GM23338 (cell line): ENCODE results near the gene MOB3B. TPM values are rescaled to one million over a fixed set of nuclear protein-coding genes. Genes with fewer than 3 reads are reported as not detected.

Experiments used
- ATAC-seq: fragments of 200-7000 bp; cut with Tn5 transposase; 3 replicates; pipeline ENCODE4 v1.9.1; 2020
- DNase-seq: peaks from one replicate; pipeline ENCODE4 v3.0.0-alpha.2; 2015; ENCODE audit warnings: low spot score
- H2AFZ ChIP-seq: fragments of 200-600 bp; sonication (generic); 2 replicates; pipeline ENCODE4 v1.8.0; 2016; ENCODE audit warnings: antibody characterized with exemption, mild to moderate bottlenecking, moderate library complexity
- H3F3A ChIP-seq: fragments of 200-600 bp; sonication (generic); replicated peaks from 2 replicates; pipeline ENCODE4 v1.8.0; 2017; ENCODE audit warnings: antibody characterized with exemption, mixed run types, low read depth
- H3K27ac ChIP-seq: fragments of 200-600 bp; sonication (generic); 2 replicates; pipeline ENCODE4 v1.6.1; 2016; ENCODE audit warnings: low read depth
- H3K27me3 ChIP-seq: fragments of 200-600 bp; sonication (generic); 2 replicates; pipeline ENCODE4 v1.8.0; 2016; ENCODE audit warnings: mild to moderate bottlenecking, mixed run types, moderate library complexity; ENCODE audit not compliant: insufficient read depth
- H3K36me3 ChIP-seq: fragments of 200-600 bp; sonication (generic); 2 replicates; pipeline ENCODE4 v1.8.0; 2016; ENCODE audit warnings: mild to moderate bottlenecking; ENCODE audit not compliant: insufficient read depth
- H3K4me1 ChIP-seq: fragments of 200-600 bp; sonication (generic); 2 replicates; pipeline ENCODE4 v1.8.0; 2016; ENCODE audit warnings: mild to moderate bottlenecking, moderate library complexity; ENCODE audit not compliant: insufficient read depth
- H3K4me2 ChIP-seq: fragments of 200-600 bp; sonication (generic); 2 replicates; pipeline ENCODE4 v1.7.1; 2017; ENCODE audit warnings: mixed run types
- H3K4me3 ChIP-seq: fragments of 200-600 bp; sonication (generic); 2 replicates; pipeline ENCODE4 v1.6.1; 2016; ENCODE audit warnings: mixed run types
- H3K79me2 ChIP-seq: fragments of 200-600 bp; sonication (generic); replicated peaks from 2 replicates; pipeline ENCODE4 v1.8.0; 2017; ENCODE audit warnings: mild to moderate bottlenecking; ENCODE audit not compliant: insufficient read depth
- H3K9me2 ChIP-seq: fragments of 200-600 bp; sonication (generic); 2 replicates; pipeline ENCODE4 v1.8.0; 2017; ENCODE audit not compliant: insufficient read depth
- H4K20me1 ChIP-seq: fragments of 200-600 bp; sonication (generic); replicated peaks from 2 replicates; pipeline ENCODE4 v1.8.0; 2017; ENCODE audit warnings: mild to moderate bottlenecking; ENCODE audit not compliant: insufficient read depth
- H3K27ac Mint-ChIP-seq: 2 replicates; pipeline ENCODE4 v1.8.0; 2020; ENCODE audit warnings: inconsistent platforms, mild to moderate bottlenecking, moderate library complexity, mixed read lengths
- H3K27me3 Mint-ChIP-seq: 3 replicates; pipeline ENCODE4 v1.8.0; 2022; ENCODE audit warnings: low read depth, mild to moderate bottlenecking, moderate library complexity, mixed read lengths, inconsistent platforms; ENCODE audit not compliant: insufficient read depth, poor library complexity
- H3K36me3 Mint-ChIP-seq: 3 replicates; pipeline ENCODE4 v1.8.0; 2021; ENCODE audit warnings: low read depth, mild to moderate bottlenecking, inconsistent platforms, moderate library complexity, mixed read lengths
- H3K4me1 Mint-ChIP-seq: 3 replicates; pipeline ENCODE4 v1.8.0; 2020; ENCODE audit warnings: mild to moderate bottlenecking, inconsistent platforms, mixed read lengths
- H3K4me3 Mint-ChIP-seq: 3 replicates; pipeline ENCODE4 v1.8.0; 2021; ENCODE audit warnings: moderate library complexity, mild to moderate bottlenecking, inconsistent platforms, mixed read lengths
- H3K9me3 Mint-ChIP-seq: 3 replicates; pipeline ENCODE4 v1.8.0; 2020; ENCODE audit warnings: moderate library complexity, mild to moderate bottlenecking, inconsistent platforms, mixed read lengths
- CREB1 ChIP-seq: fragments of 250-450 bp; sonication (Bioruptor Pico); IDR thresholded peaks from 2 replicates; pipeline ENCODE4 v1.5.0; 2020; ENCODE audit warnings: low read depth, mild to moderate bottlenecking, moderate library complexity
- EZH2 ChIP-seq: fragments of 200-600 bp; sonication (generic); IDR thresholded peaks from one replicate; pipeline ENCODE4 v1.8.0; 2017; ENCODE audit warnings: antibody characterized with exemption, mild to moderate bottlenecking, low read depth; ENCODE audit not compliant: unreplicated experiment
- EZH2phosphoT487 ChIP-seq: fragments of 200-600 bp; sonication (generic); IDR thresholded peaks from one replicate; pipeline ENCODE4 v1.8.1; 2018; ENCODE audit warnings: antibody characterized with exemption; ENCODE audit not compliant: unreplicated experiment
- JUNB ChIP-seq: IDR thresholded peaks from one replicate; pipeline ENCODE4 v1.6.1; 2016; ENCODE audit warnings: antibody characterized with exemption; ENCODE audit not compliant: unreplicated experiment
- NANOG ChIP-seq: IDR thresholded peaks from 2 replicates; pipeline ENCODE4 v1.6.1; 2016; ENCODE audit warnings: antibody characterized with exemption, borderline replicate concordance
- STAT1 ChIP-seq: IDR thresholded peaks from one replicate; pipeline ENCODE4 v1.6.1; 2016; ENCODE audit warnings: antibody characterized with exemption; ENCODE audit not compliant: unreplicated experiment
- ZNF114 ChIP-seq: fragments of 250-450 bp; sonication (Bioruptor Pico); IDR thresholded peaks from 2 replicates; pipeline ENCODE4 v1.5.0; 2020; ENCODE audit warnings: mild to moderate bottlenecking, moderate library complexity
- ZNF331 ChIP-seq: fragments of 250-450 bp; sonication (Bioruptor Pico); IDR thresholded peaks from 2 replicates; pipeline ENCODE4 v1.5.0; 2020; ENCODE audit warnings: low read depth, mild to moderate bottlenecking, moderate library complexity
- polyA plus RNA-seq: library from polyadenylated mRNA; unstranded; fragments of >200 nt; fragmentation: Nextera tagmentation; extraction: Ambion mirVana; gene quantifications from 2 replicates; pipeline ENCODE4 v1.2.1, GENCODE V29; 2016
- total RNA-seq: library from RNA; depleted of rRNA; stranded (reverse); fragments of >200 nt; shearing (Covaris generic); gene quantifications from 2 replicates; pipeline ENCODE4 v1.2.3, GENCODE V29; 2014
- TF ChIP-seq, protein P1 (sequence below): fragments of 250-450 bp; sonication (Bioruptor Pico); IDR thresholded peaks from 2 replicates; pipeline ENCODE4 v1.5.0; 2020; ENCODE audit warnings: mild to moderate bottlenecking, moderate library complexity
- TF ChIP-seq, protein P2 (sequence below): IDR thresholded peaks from 2 replicates; pipeline ENCODE4 v1.6.1; 2016; ENCODE audit warnings: antibody characterized with exemption

Gene MOB3B
- total and polyA plus RNA-seq, 2 experiments from 2014 or later: 7.6 to 12.1 TPM

DNA sequence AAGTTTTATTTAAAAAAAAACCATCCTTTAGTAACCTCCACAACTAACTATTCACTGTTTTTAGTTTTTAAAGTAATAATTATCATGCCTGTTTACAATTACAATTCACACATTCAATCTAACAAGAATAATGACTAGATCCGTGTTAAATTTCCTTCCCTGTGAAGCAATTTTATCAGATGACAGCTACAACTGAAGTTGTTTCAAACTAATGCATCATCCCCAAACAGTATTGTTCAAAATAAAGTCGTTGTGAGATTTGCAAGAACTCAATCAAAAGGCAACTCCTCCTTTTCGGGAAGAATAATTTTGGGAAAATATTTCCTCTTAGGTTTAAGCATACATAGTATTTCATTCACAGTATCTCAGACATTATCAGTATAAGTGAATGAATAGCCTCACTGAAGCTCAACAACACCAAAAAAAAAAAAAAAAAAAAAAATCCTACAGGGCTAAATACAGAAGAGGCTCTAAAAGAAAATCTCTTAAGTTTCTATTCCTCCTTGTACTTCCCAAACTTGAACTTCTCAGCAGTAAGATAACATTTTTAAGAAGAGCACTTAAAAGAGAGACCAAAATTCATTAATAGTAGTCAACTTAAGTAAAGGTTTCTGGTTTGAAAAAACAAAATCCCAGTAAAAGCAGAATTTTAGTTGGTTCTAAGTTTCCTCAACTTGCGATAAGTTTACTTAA, 34.3 kb upstream of the MOB3B start (continued):
- no peak for TF ChIP-seq JUNB
- TF ChIP-seq CREB1: no peak
- TF ChIP-seq, protein P1, sequence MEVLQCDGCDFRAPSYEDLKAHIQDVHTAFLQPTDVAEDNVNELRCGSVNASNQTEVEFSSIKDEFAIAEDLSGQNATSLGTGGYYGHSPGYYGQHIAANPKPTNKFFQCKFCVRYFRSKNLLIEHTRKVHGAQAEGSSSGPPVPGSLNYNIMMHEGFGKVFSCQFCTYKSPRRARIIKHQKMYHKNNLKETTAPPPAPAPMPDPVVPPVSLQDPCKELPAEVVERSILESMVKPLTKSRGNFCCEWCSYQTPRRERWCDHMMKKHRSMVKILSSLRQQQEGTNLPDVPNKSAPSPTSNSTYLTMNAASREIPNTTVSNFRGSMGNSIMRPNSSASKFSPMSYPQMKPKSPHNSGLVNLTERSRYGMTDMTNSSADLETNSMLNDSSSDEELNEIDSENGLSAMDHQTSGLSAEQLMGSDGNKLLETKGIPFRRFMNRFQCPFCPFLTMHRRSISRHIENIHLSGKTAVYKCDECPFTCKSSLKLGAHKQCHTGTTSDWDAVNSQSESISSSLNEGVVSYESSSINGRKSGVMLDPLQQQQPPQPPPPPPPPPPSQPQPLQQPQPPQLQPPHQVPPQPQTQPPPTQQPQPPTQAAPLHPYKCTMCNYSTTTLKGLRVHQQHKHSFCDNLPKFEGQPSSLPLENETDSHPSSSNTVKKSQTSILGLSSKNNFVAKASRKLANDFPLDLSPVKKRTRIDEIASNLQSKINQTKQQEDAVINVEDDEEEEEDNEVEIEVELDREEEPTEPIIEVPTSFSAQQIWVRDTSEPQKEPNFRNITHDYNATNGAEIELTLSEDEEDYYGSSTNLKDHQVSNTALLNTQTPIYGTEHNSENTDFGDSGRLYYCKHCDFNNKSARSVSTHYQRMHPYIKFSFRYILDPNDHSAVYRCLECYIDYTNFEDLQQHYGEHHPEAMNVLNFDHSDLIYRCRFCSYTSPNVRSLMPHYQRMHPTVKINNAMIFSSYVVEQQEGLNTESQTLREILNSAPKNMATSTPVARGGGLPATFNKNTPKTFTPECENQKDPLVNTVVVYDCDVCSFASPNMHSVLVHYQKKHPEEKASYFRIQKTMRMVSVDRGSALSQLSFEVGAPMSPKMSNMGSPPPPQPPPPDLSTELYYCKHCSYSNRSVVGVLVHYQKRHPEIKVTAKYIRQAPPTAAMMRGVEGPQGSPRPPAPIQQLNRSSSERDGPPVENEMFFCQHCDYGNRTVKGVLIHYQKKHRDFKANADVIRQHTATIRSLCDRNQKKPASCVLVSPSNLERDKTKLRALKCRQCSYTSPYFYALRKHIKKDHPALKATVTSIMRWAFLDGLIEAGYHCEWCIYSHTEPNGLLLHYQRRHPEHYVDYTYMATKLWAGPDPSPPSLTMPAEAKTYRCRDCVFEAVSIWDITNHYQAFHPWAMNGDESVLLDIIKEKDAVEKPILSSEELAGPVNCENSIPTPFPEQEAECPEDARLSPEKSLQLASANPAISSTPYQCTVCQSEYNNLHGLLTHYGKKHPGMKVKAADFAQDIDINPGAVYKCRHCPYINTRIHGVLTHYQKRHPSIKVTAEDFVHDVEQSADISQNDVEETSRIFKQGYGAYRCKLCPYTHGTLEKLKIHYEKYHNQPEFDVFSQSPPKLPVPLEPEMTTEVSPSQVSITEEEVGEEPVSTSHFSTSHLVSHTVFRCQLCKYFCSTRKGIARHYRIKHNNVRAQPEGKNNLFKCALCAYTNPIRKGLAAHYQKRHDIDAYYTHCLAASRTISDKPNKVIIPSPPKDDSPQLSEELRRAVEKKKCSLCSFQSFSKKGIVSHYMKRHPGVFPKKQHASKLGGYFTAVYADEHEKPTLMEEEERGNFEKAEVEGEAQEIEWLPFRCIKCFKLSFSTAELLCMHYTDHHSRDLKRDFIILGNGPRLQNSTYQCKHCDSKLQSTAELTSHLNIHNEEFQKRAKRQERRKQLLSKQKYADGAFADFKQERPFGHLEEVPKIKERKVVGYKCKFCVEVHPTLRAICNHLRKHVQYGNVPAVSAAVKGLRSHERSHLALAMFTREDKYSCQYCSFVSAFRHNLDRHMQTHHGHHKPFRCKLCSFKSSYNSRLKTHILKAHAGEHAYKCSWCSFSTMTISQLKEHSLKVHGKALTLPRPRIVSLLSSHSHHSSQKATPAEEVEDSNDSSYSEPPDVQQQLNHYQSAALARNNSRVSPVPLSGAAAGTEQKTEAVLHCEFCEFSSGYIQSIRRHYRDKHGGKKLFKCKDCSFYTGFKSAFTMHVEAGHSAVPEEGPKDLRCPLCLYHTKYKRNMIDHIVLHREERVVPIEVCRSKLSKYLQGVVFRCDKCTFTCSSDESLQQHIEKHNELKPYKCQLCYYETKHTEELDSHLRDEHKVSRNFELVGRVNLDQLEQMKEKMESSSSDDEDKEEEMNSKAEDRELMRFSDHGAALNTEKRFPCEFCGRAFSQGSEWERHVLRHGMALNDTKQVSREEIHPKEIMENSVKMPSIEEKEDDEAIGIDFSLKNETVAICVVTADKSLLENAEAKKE (CRISPR knock-in tag): no peak
- TF ChIP-seq, protein P2, sequence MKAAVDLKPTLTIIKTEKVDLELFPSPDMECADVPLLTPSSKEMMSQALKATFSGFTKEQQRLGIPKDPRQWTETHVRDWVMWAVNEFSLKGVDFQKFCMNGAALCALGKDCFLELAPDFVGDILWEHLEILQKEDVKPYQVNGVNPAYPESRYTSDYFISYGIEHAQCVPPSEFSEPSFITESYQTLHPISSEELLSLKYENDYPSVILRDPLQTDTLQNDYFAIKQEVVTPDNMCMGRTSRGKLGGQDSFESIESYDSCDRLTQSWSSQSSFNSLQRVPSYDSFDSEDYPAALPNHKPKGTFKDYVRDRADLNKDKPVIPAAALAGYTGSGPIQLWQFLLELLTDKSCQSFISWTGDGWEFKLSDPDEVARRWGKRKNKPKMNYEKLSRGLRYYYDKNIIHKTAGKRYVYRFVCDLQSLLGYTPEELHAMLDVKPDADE: no peak
- no peak for TF ChIP-seq EZH2phosphoT487

- Histone ChIP-seq H3K4me1 (no peaks in the 10 kb centered on the region), H3K4me3 (no peak overlapping the region), H3K9me2 (no peaks in the 10 kb centered on the region), H3K27me3 (no peaks in the 10 kb centered on the region), H3K36me3 (peaks cover 28% of the 10 kb centered on the region; the same call in 1 of the 2 replicates), H3F3A (no peaks in the 10 kb centered on the region), H3K79me2 (no peaks in the 10 kb centered on the region), H3K27ac (no peak overlapping the region), H4K20me1 (no peaks in the 10 kb centered on the region), H3K4me2 (no peak overlapping the region), H2AFZ (no peak overlapping the region)
- no peak overlapping the region for H3K4me3 Mint-ChIP-seq
- peaks cover 19% of the 10 kb centered on the region; the same call in 2 of the 3 replicates for H3K36me3 Mint-ChIP-seq
- no peaks in the 10 kb centered on the region for H3K27me3 Mint-ChIP-seq
- H3K9me3 Mint-ChIP-seq: no peaks in the 10 kb centered on the region
- TF ChIP-seq, protein P2: no peak
- TF ChIP-seq ZNF114 (CRISPR knock-in tag) (no peak), NANOG (no peak), EZH2phosphoT487 (no peak), EZH2 (no peak), STAT1 (no peak), ZNF331 (CRISPR knock-in tag) (no peak)
- DNase-seq (no peak), ATAC-seq (no peak)
- no peaks in the 10 kb centered on the region for H3K4me1 Mint-ChIP-seq
- H3K27ac Mint-ChIP-seq: no peak overlapping the region
Observed at GRCh38 chr9:27561685-27562084, 32.1 kb upstream of the MOB3B start.
